Osteoblast (primary cell): ENCODE data around the gene SMARCD2. TPM values are rescaled to one million over a fixed set of nuclear protein-coding genes. Genes with fewer than 3 reads are reported as not detected.
A peak's percentile ranks its signal among the peaks of the same experiment; 100 is the strongest.
"Not testable (repeated sequence)": the region's sequence is repeated elsewhere in the genome, so short reads cannot be mapped to it uniquely, and the experiment has no call there.

Experiments
- DNase-seq: peaks from one replicate; pipeline ENCODE4 v3.0.0; 2011; ENCODE audit warnings: low spot score, mixed read lengths; ENCODE audit not compliant: insufficient read length; ENCODE audit errors: missing footprints
- H2AFZ ChIP-seq: 2 replicates; pipeline ENCODE4 v1.6.0; 2011; ENCODE audit warnings: mild to moderate bottlenecking, low read length
- H3K27ac ChIP-seq: 2 replicates; pipeline ENCODE4 v1.5.1; 2011; ENCODE audit warnings: mild to moderate bottlenecking, low read depth, low read length, moderate library complexity
- H3K27me3 ChIP-seq: 2 replicates; pipeline ENCODE4 v1.6.0; 2012; ENCODE audit warnings: mild to moderate bottlenecking, control low read depth, inconsistent platforms, low read length, moderate library complexity; ENCODE audit not compliant: insufficient read depth
- H3K36me3 ChIP-seq: 2 replicates; pipeline ENCODE4 v1.5.1; 2011; ENCODE audit warnings: mild to moderate bottlenecking, low read length, control low read depth, moderate library complexity; ENCODE audit not compliant: insufficient read depth
- H3K4me1 ChIP-seq: 2 replicates; pipeline ENCODE4 v1.5.1; 2011; ENCODE audit warnings: mild to moderate bottlenecking, low read length, control low read depth, moderate library complexity; ENCODE audit not compliant: insufficient read depth
- H3K4me2 ChIP-seq: 2 replicates; pipeline ENCODE4 v1.6.0; 2011; ENCODE audit warnings: mild to moderate bottlenecking, low read length; ENCODE audit not compliant: insufficient read depth
- H3K4me3 ChIP-seq: fragments of 200-600 bp; sonication (generic); 3 replicates; pipeline ENCODE4 v1.5.1; 2012; ENCODE audit warnings: mild to moderate bottlenecking, low read length, inconsistent platforms; ENCODE audit not compliant: insufficient read depth
- H3K79me2 ChIP-seq: 2 replicates; pipeline ENCODE4 v1.6.0; 2012; ENCODE audit warnings: mild to moderate bottlenecking, low read length, control low read depth, inconsistent platforms; ENCODE audit not compliant: insufficient read depth
- H3K9me3 ChIP-seq: 2 replicates; pipeline ENCODE4 v1.5.1; 2011; ENCODE audit warnings: low read depth, low read length, control low read depth
- H4K20me1 ChIP-seq: 2 replicates; pipeline ENCODE4 v1.6.0; 2012; ENCODE audit warnings: mild to moderate bottlenecking, low read length, control low read depth; ENCODE audit not compliant: insufficient read depth
- CTCF ChIP-seq: IDR thresholded peaks from 2 replicates; pipeline ENCODE4 v1.5.1; 2011; ENCODE audit warnings: mild to moderate bottlenecking, low read depth, low read length, moderate library complexity; ENCODE audit errors: extremely low read depth
- total RNA-seq: library from RNA; depleted of rRNA; stranded (reverse); fragments of >200 nt; gene quantifications from 2 replicates; pipeline ENCODE4 v1.2.3, GENCODE V29; 2012

The SMARCD2 gene
- total RNA-seq, 1 donor = 53.9 TPM

GRCh38 chr17:63843910-63844677 is 1.6 kb upstream of the SMARCD2 start:
- Histone ChIP-seq H2AFZ (peak overlapping the region; percentile 42), H3K79me2 (peaks cover 31% of the 10 kb centered on the region), H3K36me3 (no peaks in the 10 kb centered on the region), H3K4me1 (peaks cover 29% of the 10 kb centered on the region), H3K27me3 (no peaks in the 10 kb centered on the region), H3K4me3 (peak overlapping the region; percentile 95), H4K20me1 (peaks cover 13% of the 10 kb centered on the region), H3K9me3 (no peaks in the 10 kb centered on the region), H3K27ac (peak overlapping the region; percentile 42), H3K4me2 (peak overlapping the region; percentile 78)
- TF ChIP-seq CTCF = no peak
- peak; percentile 47 for DNase-seq

DNA sequence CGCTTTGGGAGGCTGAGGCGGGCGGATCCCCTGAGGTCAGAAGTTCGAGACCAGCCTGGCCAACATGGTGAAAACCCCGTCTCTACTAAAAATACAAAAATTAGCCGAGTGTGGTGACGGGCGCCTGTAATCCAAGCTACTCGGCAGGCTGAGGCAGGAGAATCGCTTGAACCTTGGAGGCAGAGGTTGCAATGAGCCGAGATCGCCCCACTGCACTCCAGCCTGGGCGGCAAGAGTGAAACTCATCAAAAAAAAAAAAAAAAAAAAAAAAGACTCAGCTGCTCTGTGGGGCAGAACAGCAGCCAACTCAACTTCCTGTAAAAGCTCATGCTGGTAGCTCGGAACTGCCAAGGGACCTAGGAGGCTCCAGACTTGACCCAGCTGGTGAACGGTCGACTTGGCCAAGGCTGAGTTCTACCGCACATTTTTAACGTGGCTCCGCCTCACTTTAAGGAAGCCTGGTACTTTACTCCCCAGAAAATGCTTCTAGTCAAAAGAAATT is 953 bp upstream of the SMARCD2 start:
- Histone ChIP-seq H3K4me2 (peak overlapping the region; percentile 78), H3K79me2 (peaks cover 38% of the 10 kb centered on the region), H4K20me1 (peaks cover 17% of the 10 kb centered on the region), H2AFZ (peak overlapping the region; percentile 42), H3K4me3 (peak overlapping the region; percentile 95), H3K27ac (peak overlapping the region; percentile 42), H3K4me1 (peaks cover 36% of the 10 kb centered on the region)
- H3K36me3 ChIP-seq, H3K9me3 ChIP-seq, H3K27me3 ChIP-seq: not testable (repeated sequence)
- DNase-seq = peak; percentile 91

GRCh38 chr17:63842173-63842539 is 329 bp downstream of the SMARCD2 start:
- TF ChIP-seq CTCF = no peak
- H3K36me3 ChIP-seq = no peaks in the 10 kb centered on the region
- peak overlapping the region; percentile 77 for H2AFZ ChIP-seq
- peak overlapping the region; percentile 90 for H3K4me2 ChIP-seq
- peaks cover 51% of the 10 kb centered on the region for H3K79me2 ChIP-seq
- H3K4me1 ChIP-seq = peaks cover 39% of the 10 kb centered on the region
- peaks cover 30% of the 10 kb centered on the region for H4K20me1 ChIP-seq
- no peaks in the 10 kb centered on the region for H3K9me3 ChIP-seq
- no peak for DNase-seq
- H3K4me3 ChIP-seq = peak overlapping the region; percentile 95
- no peaks in the 10 kb centered on the region for H3K27me3 ChIP-seq
- H3K27ac ChIP-seq = peak overlapping the region; percentile 68

DNA sequence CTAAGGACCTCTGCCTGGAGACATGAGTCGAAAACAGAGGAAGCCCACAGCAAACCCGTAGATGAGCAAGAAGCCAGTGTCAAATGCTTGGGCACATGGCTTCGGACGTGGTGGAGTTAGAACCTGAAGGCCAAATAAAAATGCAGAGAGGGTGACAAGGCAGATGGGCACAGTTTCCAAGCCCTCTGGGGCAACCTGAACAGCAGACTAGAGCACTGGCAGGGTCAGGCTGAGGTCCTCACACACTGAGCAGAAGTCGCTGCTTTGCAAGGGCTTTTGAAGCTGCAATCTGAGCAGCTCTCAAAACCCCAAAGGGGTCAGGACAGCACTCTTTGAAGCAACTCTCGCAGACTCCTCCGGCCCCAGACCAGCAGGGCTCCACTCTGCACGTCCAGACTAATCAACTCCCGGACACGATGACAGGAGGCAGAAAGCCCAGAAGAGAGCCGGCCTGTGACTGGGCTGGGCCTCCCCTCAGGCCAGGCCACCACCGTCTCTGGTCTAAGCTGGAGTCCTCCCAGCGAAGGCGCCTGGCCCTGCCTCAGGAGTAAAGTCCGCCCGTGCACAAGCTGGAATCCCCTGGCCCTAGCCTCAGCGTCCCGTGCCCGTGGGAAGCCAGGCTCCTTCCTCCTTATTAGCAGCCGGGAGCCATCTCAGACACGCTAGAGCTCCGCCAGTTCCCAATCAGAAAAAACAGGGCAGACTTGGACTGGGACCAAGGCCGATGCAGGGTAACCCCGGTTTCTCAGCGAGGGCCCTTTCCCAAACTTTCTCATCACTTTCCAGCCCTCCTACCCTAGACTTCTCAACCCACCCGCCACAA is 924 bp downstream of the SMARCD2 start:
- DNase-seq = peak; percentile 91
- peaks cover 32% of the 10 kb centered on the region for H4K20me1 ChIP-seq
- peaks cover 6% of the 10 kb centered on the region for H3K36me3 ChIP-seq
- TF ChIP-seq CTCF = no peak
- H3K79me2 ChIP-seq = peaks cover 57% of the 10 kb centered on the region
- peak overlapping the region; percentile 77 for H2AFZ ChIP-seq
- H3K27me3 ChIP-seq = no peaks in the 10 kb centered on the region
- peak overlapping the region; percentile 90 for H3K4me2 ChIP-seq
- peaks cover 39% of the 10 kb centered on the region for H3K4me1 ChIP-seq
- peak overlapping the region; percentile 68 for H3K27ac ChIP-seq
- peak overlapping the region; percentile 95 for H3K4me3 ChIP-seq
- no peaks in the 10 kb centered on the region for H3K9me3 ChIP-seq
